Ovary (tissue), 9 donors: Measurements from ENCODE around the gene MCMBP. TPM values are rescaled to one million over a fixed set of nuclear protein-coding genes. Genes with fewer than 3 reads are reported as not detected.

Experiments used
- DNase-seq, 5 donors: peaks; one replicate each; pipeline ENCODE4 v3.0.0-alpha.2; 2019 to 2020
- H3K27ac ChIP-seq, 2 donors: fragments of 200-600 bp; one replicate each; pipeline versions ENCODE4 v1.5.1 to v1.8.0; 2019 to 2022
- H3K27me3 ChIP-seq: fragments of 200-600 bp; one replicate; pipeline ENCODE4 v1.8.0; 2022
- H3K36me3 ChIP-seq: fragments of 200-600 bp; sonication (generic); one replicate; pipeline ENCODE4 v1.5.1; 2019
- H3K4me1 ChIP-seq: one replicate; pipeline ENCODE4 v1.8.1; 2013; ENCODE audit warnings: mild to moderate bottlenecking, moderate library complexity; ENCODE audit not compliant: insufficient read depth
- H3K4me3 ChIP-seq: fragments of 200-600 bp; sonication (generic); one replicate; pipeline ENCODE4 v1.5.1; 2017
- H3K9me3 ChIP-seq, 2 donors: fragments of 200-600 bp in 1 of 2; sonication (generic) in 1 of 2; one replicate each; pipeline versions ENCODE4 v1.5.1 to v1.8.1; 2013 to 2019; ENCODE audit warnings: mild to moderate bottlenecking in 1 of 2, moderate library complexity in 1 of 2
- CTCF ChIP-seq, 3 donors: fragments of 450-650 bp in 2 of 3; fragments of 200-600 bp in 1 of 3; IDR thresholded peaks; one replicate each; pipeline versions ENCODE4 v1.5.1 to v1.8.0; 2016 to 2022; ENCODE audit warnings: antibody characterized with exemption in 3 of 3, mild to moderate bottlenecking in 1 of 3
- EP300 ChIP-seq: sonication (generic); formaldehyde crosslinking; IDR thresholded peaks from one replicate; pipeline ENCODE4 v1.6.1; 2017; ENCODE audit warnings: antibody characterized with exemption
- POLR2A ChIP-seq: fragments of 450-650 bp; IDR thresholded peaks from one replicate; pipeline ENCODE4 v1.6.1; 2017; ENCODE audit warnings: antibody characterized with exemption, mild to moderate bottlenecking, moderate library complexity
- WGBS, 3 donors: extraction: QIAGEN DNeasy Blood & Tissue Kit in 1 of 3; methylation state at CpG; one replicate each; pipeline versions ENCODE4 v1.1.5 to v1.1.7; 2013 to 2017; 5-methylcytosine and 5-hydroxymethylcytosine counted together
- intact Hi-C, 4 donors: fragments of 100-400 bp; cut with DNase I; formaldehyde crosslinking; loops; one replicate each; pipeline versions ENCODE4 v1.11.0 to v1.15.1; 2022 to 2023
- polyA plus RNA-seq, 2 donors: library from polyadenylated mRNA; stranded (reverse); fragments of 200-250 nt in 1 of 2; fragments of 350-450 nt in 1 of 2; fragmentation: Illumina TruSeq in 1 of 2; extraction: RNeasy Lipid Tissue Mini Kit (QIAGEN cat#74804) in 1 of 2; gene quantifications; one replicate each; pipeline ENCODE4 v1.2.3, GENCODE V29; 2013 to 2014
- total RNA-seq, 7 donors: library from RNA; depleted of rRNA in 2 of 7; stranded (reverse); fragments of >200 nt in 2 of 7; fragmentation: NEBNext Ultra II Directional in 3 of 7; extraction: Animal tissue kit (Norgen Biotek cat#: 25700) in 3 of 7; gene quantifications; one replicate each; pipeline versions ENCODE4 v1.1.0 to v1.2.4, GENCODE V29; 2016 to 2023
- donor health status: DM: no; HTN: no; CAD: no; lungs with moderate emphysema.
- donor health status: DM: no; HTN: no; CAD: no.
- donor health status: Bipolar disorder and iron deficiency.
- donor health status: DM: yes; HTN: yes; CAD: no.
- donor health status: DM: no; HTN: no; CAD: no.
- donor health status: DM: yes; HTN: yes; CAD: no.

MCMBP gene
- total and polyA plus RNA-seq, 9 donors = 31.7 to 61.0 (median 50.6) TPM

GRCh38 chr10:119849944-119850343 lies 22.7 kb downstream of the MCMBP start:
- Histone ChIP-seq H3K9me3 (no peaks in the 10 kb centered on the region), H3K36me3 (no peaks in the 10 kb centered on the region), H3K27ac (no peak overlapping the region), H3K27me3 (no peaks in the 10 kb centered on the region), H3K4me1 (no peaks in the 10 kb centered on the region), H3K4me3 (no peak overlapping the region)
- TF ChIP-seq POLR2A (no peak), EP300 (no peak), CTCF (IDR thresholded peaks at IDR 0.05) (no peak)
- intact Hi-C loops = loop anchor here in 1 of 4 donors (10.0 kb wide), 1 partner anchor 95 kb away; no protein-coding TSS in a partner anchor
- DNase-seq = no peak
- WGBS, 3 donors = 80 to 92% (median 86%) methylated on average over 3 of the region's 3 CpGs

GRCh38 chr10:119849031-119849789 lies 23.4 kb downstream of the MCMBP start:
- H3K27me3 ChIP-seq = no peaks in the 10 kb centered on the region
- TF ChIP-seq CTCF (IDR thresholded peaks at IDR 0.05) (no peak), POLR2A (no peak), EP300 (no peak)
- intact Hi-C loops = loop anchor here in 1 of 4 donors (10.0 kb wide), 1 partner anchor 94 kb away; no protein-coding TSS in a partner anchor
- H3K9me3 ChIP-seq = no peaks in the 10 kb centered on the region
- no peak for DNase-seq
- H3K27ac ChIP-seq = no peak overlapping the region
- no peaks in the 10 kb centered on the region for H3K36me3 ChIP-seq
- WGBS, 3 donors = 47 to 54% (median 50%) methylated on average over 6 of the region's 6 CpGs
- no peak overlapping the region for H3K4me3 ChIP-seq
- H3K4me1 ChIP-seq = no peaks in the 10 kb centered on the region

- intact Hi-C loops = loop anchor here in 1 of 4 donors (10.0 kb wide), 1 partner anchor 91 kb away; no protein-coding TSS in a partner anchor
- no peak for TF ChIP-seq EP300
- no peak for TF ChIP-seq POLR2A
- no peak for TF ChIP-seq CTCF (IDR thresholded peaks at IDR 0.05)
- no peaks in the 10 kb centered on the region for H3K36me3 ChIP-seq
- no peak for DNase-seq
- no peaks in the 10 kb centered on the region for H3K4me1 ChIP-seq
- H3K9me3 ChIP-seq = no peaks in the 10 kb centered on the region
- H3K27ac ChIP-seq = no peak overlapping the region
- 94 to 100% (median 100%) methylated on average over 1 of the region's 1 CpG for WGBS, 3 donors
- no peak overlapping the region for H3K4me3 ChIP-seq
- no peaks in the 10 kb centered on the region for H3K27me3 ChIP-seq
Measured at GRCh38 chr10:119845656-119846055, 27.0 kb downstream of the MCMBP start.

DNA sequence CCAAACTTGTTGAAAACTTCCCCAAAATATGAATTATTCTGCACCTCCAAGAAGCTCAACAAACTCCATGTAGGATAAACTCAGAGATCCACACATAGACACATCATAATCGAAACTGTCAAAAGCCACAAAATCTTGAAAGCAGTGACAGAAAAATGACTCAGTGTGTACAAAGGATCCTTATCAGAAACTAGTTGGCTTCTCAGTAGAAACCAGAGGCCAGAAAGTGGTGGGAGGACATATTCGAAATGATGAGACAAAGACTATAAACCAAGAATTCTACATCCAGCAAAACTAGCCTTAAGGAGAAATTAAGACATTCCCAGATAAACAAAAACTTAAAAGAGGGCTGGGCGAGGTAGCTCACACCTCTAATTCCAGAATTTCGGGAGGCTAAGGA lies 38.5 kb downstream of the MCMBP start:
- intact Hi-C loops = no loop called here
- Histone ChIP-seq H3K36me3 (no peaks in the 10 kb centered on the region), H3K4me3 (no peak overlapping the region), H3K4me1 (no peaks in the 10 kb centered on the region), H3K27me3 (no peaks in the 10 kb centered on the region), H3K27ac (no peak overlapping the region), H3K9me3 (no peaks in the 10 kb centered on the region)
- DNase-seq = no peak
- 93 to 96% (median 96%) methylated on average over 4 of the region's 4 CpGs for WGBS, 3 donors
- TF ChIP-seq POLR2A = no peak
- TF ChIP-seq EP300 = no peak
- TF ChIP-seq CTCF (IDR thresholded peaks at IDR 0.05) = no peak
